ENCODE data around the gene PTPRM.

PTPRM gene

GRCh38 chr18:7567474-7568425 lies 634 bp downstream of the PTPRM start:
- DNase-seq (ENCODE audit: low spot score): peak; percentile 82

- DNase-seq (ENCODE audit: low spot score): peak; percentile 73
Observed at GRCh38 chr18:7568426-7568825, 1.3 kb downstream of the PTPRM start.

GRCh38 chr18:7571626-7572025 lies 4.5 kb downstream of the PTPRM start:
- no peak for DNase-seq (ENCODE audit: low spot score)

GRCh38 chr18:7572822-7573221 lies 5.7 kb downstream of the PTPRM start:
- no peak for DNase-seq (ENCODE audit: low spot score)

- no peak for DNase-seq (ENCODE audit: low spot score)
Observed at GRCh38 chr18:7575465-7576028, 8.4 kb downstream of the PTPRM start.

- DNase-seq (ENCODE audit: low spot score): no peak
Observed at GRCh38 chr18:7576077-7576476, 9.0 kb downstream of the PTPRM start.

GRCh38 chr18:7576685-7577084 lies 9.6 kb downstream of the PTPRM start:
- DNase-seq (ENCODE audit: low spot score): no peak

- no peak for DNase-seq (ENCODE audit: low spot score)
Observed at GRCh38 chr18:7577706-7578105, 10.6 kb downstream of the PTPRM start.

GRCh38 chr18:7579176-7579917 lies 12.2 kb downstream of the PTPRM start:
- DNase-seq (ENCODE audit: low spot score): no peak

- DNase-seq (ENCODE audit: low spot score): no peak
Observed at GRCh38 chr18:7579918-7580542, 12.9 kb downstream of the PTPRM start.

- DNase-seq (ENCODE audit: low spot score): no peak
Observed at GRCh38 chr18:7584646-7585275, 17.6 kb downstream of the PTPRM start.

GRCh38 chr18:7585276-7585670 lies 18.2 kb downstream of the PTPRM start:
- no peak for DNase-seq (ENCODE audit: low spot score)

- DNase-seq (ENCODE audit: low spot score): no peak
Observed at GRCh38 chr18:7586379-7586778, 19.3 kb downstream of the PTPRM start.

- no peak for DNase-seq (ENCODE audit: low spot score)
Observed at GRCh38 chr18:7590826-7591560, 23.9 kb downstream of the PTPRM start.

GRCh38 chr18:7592305-7593071 lies 25.4 kb downstream of the PTPRM start:
- DNase-seq (ENCODE audit: low spot score): no peak

GRCh38 chr18:7593218-7593819 lies 26.2 kb downstream of the PTPRM start:
- no peak for DNase-seq (ENCODE audit: low spot score)

- DNase-seq (ENCODE audit: low spot score): no peak
Observed at GRCh38 chr18:7596147-7596546, 29.0 kb downstream of the PTPRM start.

GRCh38 chr18:7597500-7597899 lies 30.4 kb downstream of the PTPRM start:
- no peak for DNase-seq (ENCODE audit: low spot score)

GRCh38 chr18:7598167-7599047 lies 31.3 kb downstream of the PTPRM start:
- no peak for DNase-seq (ENCODE audit: low spot score)
